ENCODE results near the gene MXRA8. TPM values are rescaled to one million over a fixed set of nuclear protein-coding genes. Genes with fewer than 3 reads are reported as not detected.
"Not testable (repeated sequence)": the region's sequence is repeated elsewhere in the genome, so short reads cannot be mapped to it uniquely, and the experiment has no call there.

The MXRA8 gene
- total RNA-seq, 1 donor from 2014 or later: 137 TPM

DNA sequence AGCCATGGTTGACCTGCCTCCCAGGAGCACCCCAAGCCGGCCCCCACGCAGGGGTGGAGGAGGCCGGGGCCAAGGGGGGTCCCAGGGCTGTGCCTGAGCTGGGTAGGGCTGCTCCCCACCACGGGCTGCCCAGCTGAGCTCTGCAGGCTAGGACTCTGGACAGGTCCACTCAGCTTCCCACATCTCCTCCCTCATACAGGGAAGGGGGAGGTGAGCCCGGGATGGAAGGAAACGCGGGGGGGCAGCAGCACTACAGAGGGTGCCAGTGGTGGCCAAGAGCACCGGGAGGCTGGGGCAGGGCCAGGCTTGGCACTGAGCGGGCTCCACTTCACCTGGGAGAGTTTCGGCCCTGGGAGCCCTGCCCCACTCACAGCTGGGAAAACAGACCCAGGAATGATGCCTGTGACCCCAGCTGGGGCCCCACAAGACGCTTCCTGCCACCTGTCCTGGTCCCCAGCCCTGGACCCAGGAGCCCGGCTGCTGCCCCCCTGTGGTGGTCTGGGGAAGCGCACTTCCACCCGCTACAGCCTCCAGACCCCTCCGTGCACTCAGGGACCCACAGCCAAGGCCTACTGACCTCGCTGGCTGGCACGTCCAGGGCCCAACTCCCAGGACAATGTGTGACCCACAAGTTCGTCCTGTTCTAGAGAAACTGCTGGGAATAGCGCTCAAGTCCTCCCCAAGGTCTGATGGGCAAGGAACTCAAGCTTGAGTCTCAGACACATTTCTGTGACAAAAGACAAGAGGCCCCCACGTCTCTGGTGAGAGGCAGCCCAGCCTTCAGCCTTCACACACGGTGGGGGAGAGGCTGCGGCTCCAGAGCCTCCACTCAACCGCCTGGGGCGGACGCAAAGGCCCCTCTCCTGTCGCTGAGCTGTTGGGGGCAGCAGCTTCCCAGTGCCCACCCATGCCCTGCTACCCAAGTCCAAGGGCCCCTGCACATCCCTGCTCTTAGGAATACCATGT is 13.7 kb upstream of the MXRA8 start:
- no peak overlapping the region for H3K4me3 ChIP-seq (ENCODE audit: low read depth, low read length)
- no peak for DNase-seq (ENCODE audit: low read depth)
- TF ChIP-seq, protein P1, sequence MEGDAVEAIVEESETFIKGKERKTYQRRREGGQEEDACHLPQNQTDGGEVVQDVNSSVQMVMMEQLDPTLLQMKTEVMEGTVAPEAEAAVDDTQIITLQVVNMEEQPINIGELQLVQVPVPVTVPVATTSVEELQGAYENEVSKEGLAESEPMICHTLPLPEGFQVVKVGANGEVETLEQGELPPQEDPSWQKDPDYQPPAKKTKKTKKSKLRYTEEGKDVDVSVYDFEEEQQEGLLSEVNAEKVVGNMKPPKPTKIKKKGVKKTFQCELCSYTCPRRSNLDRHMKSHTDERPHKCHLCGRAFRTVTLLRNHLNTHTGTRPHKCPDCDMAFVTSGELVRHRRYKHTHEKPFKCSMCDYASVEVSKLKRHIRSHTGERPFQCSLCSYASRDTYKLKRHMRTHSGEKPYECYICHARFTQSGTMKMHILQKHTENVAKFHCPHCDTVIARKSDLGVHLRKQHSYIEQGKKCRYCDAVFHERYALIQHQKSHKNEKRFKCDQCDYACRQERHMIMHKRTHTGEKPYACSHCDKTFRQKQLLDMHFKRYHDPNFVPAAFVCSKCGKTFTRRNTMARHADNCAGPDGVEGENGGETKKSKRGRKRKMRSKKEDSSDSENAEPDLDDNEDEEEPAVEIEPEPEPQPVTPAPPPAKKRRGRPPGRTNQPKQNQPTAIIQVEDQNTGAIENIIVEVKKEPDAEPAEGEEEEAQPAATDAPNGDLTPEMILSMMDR (conservative IDR thresholded peaks at IDR 0.05; ENCODE audit: low read depth, low read length): peak; percentile 81

DNA sequence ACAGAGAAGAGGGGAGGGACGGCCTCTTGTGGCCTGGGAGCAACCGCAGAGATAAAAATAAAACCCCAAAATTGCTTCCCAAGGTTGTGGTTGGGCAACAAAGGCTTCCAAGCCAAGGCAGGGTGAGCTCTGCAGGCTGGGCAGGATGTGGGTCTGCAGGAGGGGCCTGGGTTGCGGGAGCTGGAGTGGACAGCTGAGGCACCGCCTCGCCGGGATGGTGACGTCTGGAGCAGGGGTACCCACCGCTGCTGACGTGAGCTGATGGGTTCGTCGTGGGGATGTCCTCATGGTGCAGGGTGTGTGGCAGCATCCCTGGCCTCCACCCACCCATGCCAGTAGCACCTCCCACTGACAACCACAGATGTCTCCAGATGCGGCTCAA is 13.0 kb upstream of the MXRA8 start:
- H3K4me3 ChIP-seq (ENCODE audit: low read depth, low read length): no peak overlapping the region
- DNase-seq (ENCODE audit: low read depth): no peak
- TF ChIP-seq, protein P1 (conservative IDR thresholded peaks at IDR 0.05; ENCODE audit: low read depth, low read length): no peak

DNA sequence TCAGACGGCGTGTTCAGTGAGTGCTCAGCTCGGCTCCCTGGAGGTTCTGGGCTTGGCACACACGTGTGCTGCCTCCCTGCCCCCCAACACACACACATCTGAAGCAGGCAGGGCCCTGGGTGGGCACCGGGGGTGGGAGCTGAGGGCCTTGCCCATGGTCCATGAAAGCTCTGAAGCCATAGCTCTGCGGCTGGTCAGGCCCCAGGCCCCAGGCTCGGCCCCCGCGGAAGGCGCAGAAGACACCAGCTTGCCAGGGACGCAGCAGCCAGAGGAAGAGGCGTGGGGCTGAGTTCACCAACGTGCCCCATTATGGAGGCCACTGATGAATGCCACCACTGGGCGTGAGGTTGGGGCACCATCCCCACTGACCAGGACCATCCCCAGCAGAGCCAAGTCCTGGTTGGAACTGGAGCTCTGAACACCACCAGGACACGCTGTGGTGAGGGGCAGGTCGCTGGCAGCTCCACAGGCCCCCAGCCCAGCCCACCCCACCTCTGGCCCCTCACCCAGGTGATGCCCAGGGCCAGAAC is 12.5 kb upstream of the MXRA8 start:
- TF ChIP-seq, protein P1 (conservative IDR thresholded peaks at IDR 0.05; ENCODE audit: low read depth, low read length): no peak
- DNase-seq (ENCODE audit: low read depth): no peak
- H3K4me3 ChIP-seq (ENCODE audit: low read depth, low read length): no peak overlapping the region

DNA sequence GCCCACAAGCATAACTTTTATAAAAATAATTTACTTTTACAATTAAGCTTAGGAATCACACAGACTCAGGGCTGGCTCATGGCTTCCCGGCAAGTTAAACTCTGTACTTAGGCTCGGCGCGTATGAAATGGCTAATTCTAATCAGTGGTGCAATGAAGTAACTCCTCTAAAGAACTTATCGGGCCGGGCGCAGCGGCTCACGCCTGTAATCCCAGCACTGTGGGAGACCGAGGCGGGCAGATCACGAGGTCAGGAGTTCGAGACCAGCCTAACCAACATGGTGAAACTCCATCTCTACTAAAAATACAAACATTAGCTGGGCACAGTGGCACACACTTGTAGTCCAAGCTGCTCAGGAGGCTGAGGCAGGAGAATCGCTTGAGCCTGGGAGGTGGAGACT is 11.7 kb upstream of the MXRA8 start:
- H3K4me3 ChIP-seq (ENCODE audit: low read depth, low read length); DNase-seq (ENCODE audit: low read depth): not testable (repeated sequence)

DNA sequence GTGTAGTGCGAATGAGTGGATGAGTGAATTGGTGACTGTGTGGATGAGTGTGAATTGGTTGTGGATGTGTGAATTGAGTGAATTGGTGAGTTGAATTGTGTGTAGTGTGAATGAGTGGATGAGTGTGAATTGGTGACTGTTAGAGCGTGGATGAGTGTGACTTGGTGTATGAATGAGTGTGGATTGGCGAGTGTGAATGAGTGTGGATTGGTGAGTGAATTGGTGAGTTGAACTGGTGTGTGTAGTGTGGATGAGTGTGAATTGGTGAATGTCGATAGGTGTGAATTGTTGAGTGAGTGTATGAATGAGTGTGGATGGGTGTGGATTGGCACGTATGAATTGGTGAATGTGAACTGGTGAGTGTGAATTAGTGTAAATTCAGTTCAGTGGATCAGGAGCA is 9.0 kb upstream of the MXRA8 start:
- H3K4me3 ChIP-seq (ENCODE audit: low read depth, low read length): no peak overlapping the region
- TF ChIP-seq, protein P1 (conservative IDR thresholded peaks at IDR 0.05; ENCODE audit: low read depth, low read length): no peak
- no peak for DNase-seq (ENCODE audit: low read depth)

DNA sequence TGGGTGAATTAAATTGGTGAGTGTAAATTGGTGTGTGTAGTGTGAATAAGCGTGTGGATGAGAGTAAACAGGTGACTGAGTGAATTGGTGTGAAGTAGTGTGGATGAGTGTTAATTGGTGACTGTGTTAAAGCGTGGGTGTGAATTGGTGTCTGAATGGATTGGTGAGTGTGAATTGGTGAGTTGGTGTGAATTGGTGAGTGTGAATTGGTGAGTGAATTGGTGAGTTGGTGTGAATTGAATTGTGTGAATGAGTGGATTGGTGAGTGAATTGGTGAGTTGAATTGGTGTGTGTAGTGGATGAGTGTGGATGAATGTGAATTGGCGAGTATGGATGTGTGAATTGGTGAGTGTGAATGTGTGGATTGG is 8.3 kb upstream of the MXRA8 start:
- no peak overlapping the region for H3K4me3 ChIP-seq (ENCODE audit: low read depth, low read length)
- no peak for DNase-seq (ENCODE audit: low read depth)
- TF ChIP-seq, protein P1 (conservative IDR thresholded peaks at IDR 0.05; ENCODE audit: low read depth, low read length): no peak

DNA sequence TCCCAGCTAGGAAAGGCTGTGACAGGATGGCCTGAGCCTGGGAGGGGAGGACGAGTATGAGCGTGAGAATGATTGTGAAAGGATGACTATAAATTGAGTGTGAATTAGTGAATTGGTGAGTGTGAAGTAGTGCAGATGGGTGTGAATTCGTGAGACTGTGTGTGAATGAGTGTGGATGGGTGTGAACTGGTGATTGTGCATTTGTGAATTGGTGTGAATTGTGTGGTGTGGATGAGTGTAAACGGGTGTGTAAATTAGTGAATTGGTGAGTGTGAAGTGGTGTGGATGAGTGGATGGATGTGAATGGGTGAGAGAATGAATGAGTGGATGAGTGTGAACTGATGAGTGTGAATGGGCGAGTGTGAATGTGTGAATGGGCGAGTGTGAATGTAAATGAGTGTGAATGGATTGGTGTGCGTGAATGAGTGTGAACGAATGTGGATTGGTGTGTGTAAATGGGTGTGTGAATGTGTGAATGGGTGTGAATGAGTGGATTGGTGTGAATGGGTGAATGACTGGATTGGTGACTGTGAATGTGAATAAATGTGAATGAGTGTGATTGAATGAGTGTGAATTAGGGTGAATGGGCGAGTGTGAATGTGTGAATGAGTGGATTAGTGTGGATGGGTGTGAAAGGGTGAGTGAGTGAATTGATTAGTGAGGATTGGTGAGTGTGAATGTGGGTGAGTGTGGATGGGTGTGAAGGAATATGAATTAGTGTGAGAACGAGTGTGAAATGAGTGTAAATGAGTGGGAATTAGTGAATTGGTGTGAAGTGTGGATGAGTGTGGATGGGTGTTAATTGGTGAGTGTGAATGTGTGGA is 7.7 kb upstream of the MXRA8 start:
- no peak for DNase-seq (ENCODE audit: low read depth)
- TF ChIP-seq, protein P1 (conservative IDR thresholded peaks at IDR 0.05; ENCODE audit: low read depth, low read length): no peak
- H3K4me3 ChIP-seq (ENCODE audit: low read depth, low read length): no peak overlapping the region
